ENCODE data around the gene DUOXA2. TPM values are rescaled to one million over a fixed set of nuclear protein-coding genes. Genes with fewer than 3 reads are reported as not detected.

The DUOXA2 gene
- polyA plus RNA-seq, 1 donor from 2014 or later, result not detected

DNA sequence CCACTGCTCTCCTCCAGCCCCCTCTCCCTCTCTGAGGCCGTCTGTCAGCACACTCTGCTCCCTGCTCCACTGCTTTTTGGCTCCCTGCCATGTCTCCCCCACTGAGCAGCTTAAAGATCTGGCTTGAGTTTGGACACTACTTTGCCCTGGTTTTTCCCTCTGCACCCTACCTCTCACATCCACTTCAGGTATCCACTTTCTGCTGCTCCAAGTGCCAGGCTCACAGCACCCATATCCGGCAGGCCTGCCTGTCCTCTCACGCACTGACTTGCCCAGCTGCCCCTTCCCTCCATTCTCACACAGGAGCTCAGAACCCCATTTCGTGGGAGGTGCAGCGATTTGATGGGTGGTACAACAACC is 19.4 kb downstream of the DUOXA2 start:
- H3K4me3 ChIP-seq (ENCODE audit: low read length), result no peak overlapping the region
- H3K4me2 ChIP-seq (ENCODE audit: low read length), result no peak overlapping the region
- no peaks in the 10 kb centered on the region for H3K79me2 ChIP-seq (replicated peaks; ENCODE audit: insufficient read depth, low read length)
- H3K9me3 ChIP-seq (ENCODE audit: low read length), result no peaks in the 10 kb centered on the region
- no peaks in the 10 kb centered on the region for H3K36me3 ChIP-seq (ENCODE audit: insufficient read depth, low read length)
- H2AFZ ChIP-seq (ENCODE audit: low read depth, low read length), result no peak overlapping the region
- H4K20me1 ChIP-seq (ENCODE audit: insufficient read depth), result no peaks in the 10 kb centered on the region
- no peak overlapping the region for H3K9ac ChIP-seq (ENCODE audit: low read length)
- no peak for TF ChIP-seq TAF1 (IDR thresholded peaks at IDR 0.05; ENCODE audit: low read depth)
- H3K9me2 ChIP-seq (ENCODE audit: insufficient read depth, low read length), result no peaks in the 10 kb centered on the region
- H3F3A ChIP-seq (ENCODE audit: insufficient read depth, low read length, poor library complexity, severe bottlenecking), result no peaks in the 10 kb centered on the region
- no peak overlapping the region for H3K27ac ChIP-seq (ENCODE audit: low read length)
- H3K27me3 ChIP-seq (ENCODE audit: insufficient read depth, low read depth, low read length), result peaks cover 79% of the 10 kb centered on the region

DNA sequence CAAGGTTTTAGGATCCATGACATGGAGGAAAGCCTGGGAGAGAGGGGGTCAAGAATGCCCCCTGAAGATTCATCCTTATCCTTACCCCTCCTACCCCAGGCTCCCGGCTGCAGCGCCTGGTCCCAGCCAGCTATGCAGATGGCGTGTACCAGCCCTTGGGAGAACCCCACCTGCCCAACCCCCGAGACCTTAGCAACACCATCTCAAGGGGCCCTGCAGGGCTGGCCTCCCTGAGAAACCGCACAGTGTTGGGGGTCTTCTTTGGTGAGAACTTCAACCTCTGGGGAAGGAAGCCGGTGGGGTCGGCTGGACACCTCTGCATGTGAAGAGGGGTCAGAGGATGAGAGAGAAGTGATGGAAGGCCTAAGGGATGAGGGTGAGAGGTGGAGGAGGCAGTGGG is 19.9 kb downstream of the DUOXA2 start:
- H3K9me2 ChIP-seq (ENCODE audit: insufficient read depth, low read length), result no peaks in the 10 kb centered on the region
- H3K27ac ChIP-seq (ENCODE audit: low read length), result no peak overlapping the region
- no peak overlapping the region for H3K4me3 ChIP-seq (ENCODE audit: low read length)
- no peaks in the 10 kb centered on the region for H3K79me2 ChIP-seq (replicated peaks; ENCODE audit: insufficient read depth, low read length)
- no peak overlapping the region for H3K9ac ChIP-seq (ENCODE audit: low read length)
- no peaks in the 10 kb centered on the region for H4K20me1 ChIP-seq (ENCODE audit: insufficient read depth)
- no peaks in the 10 kb centered on the region for H3F3A ChIP-seq (ENCODE audit: insufficient read depth, low read length, poor library complexity, severe bottlenecking)
- no peak overlapping the region for H2AFZ ChIP-seq (ENCODE audit: low read depth, low read length)
- H3K9me3 ChIP-seq (ENCODE audit: low read length), result no peaks in the 10 kb centered on the region
- H3K27me3 ChIP-seq (ENCODE audit: insufficient read depth, low read depth, low read length), result peaks cover 74% of the 10 kb centered on the region
- H3K4me2 ChIP-seq (ENCODE audit: low read length), result no peak overlapping the region
- no peak for TF ChIP-seq TAF1 (IDR thresholded peaks at IDR 0.05; ENCODE audit: low read depth)
- TF ChIP-seq, protein P1, sequence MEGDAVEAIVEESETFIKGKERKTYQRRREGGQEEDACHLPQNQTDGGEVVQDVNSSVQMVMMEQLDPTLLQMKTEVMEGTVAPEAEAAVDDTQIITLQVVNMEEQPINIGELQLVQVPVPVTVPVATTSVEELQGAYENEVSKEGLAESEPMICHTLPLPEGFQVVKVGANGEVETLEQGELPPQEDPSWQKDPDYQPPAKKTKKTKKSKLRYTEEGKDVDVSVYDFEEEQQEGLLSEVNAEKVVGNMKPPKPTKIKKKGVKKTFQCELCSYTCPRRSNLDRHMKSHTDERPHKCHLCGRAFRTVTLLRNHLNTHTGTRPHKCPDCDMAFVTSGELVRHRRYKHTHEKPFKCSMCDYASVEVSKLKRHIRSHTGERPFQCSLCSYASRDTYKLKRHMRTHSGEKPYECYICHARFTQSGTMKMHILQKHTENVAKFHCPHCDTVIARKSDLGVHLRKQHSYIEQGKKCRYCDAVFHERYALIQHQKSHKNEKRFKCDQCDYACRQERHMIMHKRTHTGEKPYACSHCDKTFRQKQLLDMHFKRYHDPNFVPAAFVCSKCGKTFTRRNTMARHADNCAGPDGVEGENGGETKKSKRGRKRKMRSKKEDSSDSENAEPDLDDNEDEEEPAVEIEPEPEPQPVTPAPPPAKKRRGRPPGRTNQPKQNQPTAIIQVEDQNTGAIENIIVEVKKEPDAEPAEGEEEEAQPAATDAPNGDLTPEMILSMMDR (IDR thresholded peaks at IDR 0.05; ENCODE audit: poor library complexity, severe bottlenecking), result no peak
- TF ChIP-seq, protein P2, sequence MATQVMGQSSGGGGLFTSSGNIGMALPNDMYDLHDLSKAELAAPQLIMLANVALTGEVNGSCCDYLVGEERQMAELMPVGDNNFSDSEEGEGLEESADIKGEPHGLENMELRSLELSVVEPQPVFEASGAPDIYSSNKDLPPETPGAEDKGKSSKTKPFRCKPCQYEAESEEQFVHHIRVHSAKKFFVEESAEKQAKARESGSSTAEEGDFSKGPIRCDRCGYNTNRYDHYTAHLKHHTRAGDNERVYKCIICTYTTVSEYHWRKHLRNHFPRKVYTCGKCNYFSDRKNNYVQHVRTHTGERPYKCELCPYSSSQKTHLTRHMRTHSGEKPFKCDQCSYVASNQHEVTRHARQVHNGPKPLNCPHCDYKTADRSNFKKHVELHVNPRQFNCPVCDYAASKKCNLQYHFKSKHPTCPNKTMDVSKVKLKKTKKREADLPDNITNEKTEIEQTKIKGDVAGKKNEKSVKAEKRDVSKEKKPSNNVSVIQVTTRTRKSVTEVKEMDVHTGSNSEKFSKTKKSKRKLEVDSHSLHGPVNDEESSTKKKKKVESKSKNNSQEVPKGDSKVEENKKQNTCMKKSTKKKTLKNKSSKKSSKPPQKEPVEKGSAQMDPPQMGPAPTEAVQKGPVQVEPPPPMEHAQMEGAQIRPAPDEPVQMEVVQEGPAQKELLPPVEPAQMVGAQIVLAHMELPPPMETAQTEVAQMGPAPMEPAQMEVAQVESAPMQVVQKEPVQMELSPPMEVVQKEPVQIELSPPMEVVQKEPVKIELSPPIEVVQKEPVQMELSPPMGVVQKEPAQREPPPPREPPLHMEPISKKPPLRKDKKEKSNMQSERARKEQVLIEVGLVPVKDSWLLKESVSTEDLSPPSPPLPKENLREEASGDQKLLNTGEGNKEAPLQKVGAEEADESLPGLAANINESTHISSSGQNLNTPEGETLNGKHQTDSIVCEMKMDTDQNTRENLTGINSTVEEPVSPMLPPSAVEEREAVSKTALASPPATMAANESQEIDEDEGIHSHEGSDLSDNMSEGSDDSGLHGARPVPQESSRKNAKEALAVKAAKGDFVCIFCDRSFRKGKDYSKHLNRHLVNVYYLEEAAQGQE (IDR thresholded peaks at IDR 0.05; ENCODE audit: borderline replicate concordance), result no peak
- no peak for TF ChIP-seq EZH2 (IDR thresholded peaks at IDR 0.05; ENCODE audit: borderline replicate concordance, insufficient read depth, low read length, poor library complexity, severe bottlenecking)
- no peak for TF ChIP-seq EP300 (conservative IDR thresholded peaks at IDR 0.05; ENCODE audit: poor library complexity, severe bottlenecking)
- TF ChIP-seq SMC3 (conservative IDR thresholded peaks at IDR 0.05; ENCODE audit: poor library complexity), result no peak
- TF ChIP-seq POLR2AphosphoS5 (IDR thresholded peaks at IDR 0.05), result no peak
- TF ChIP-seq MXI1 (conservative IDR thresholded peaks at IDR 0.05; ENCODE audit: poor library complexity, severe bottlenecking), result no peak
- TF ChIP-seq RAD21 (conservative IDR thresholded peaks at IDR 0.05), result no peak
- H3K36me3 ChIP-seq (ENCODE audit: insufficient read depth, low read length), result no peaks in the 10 kb centered on the region
